Measurements from ENCODE around the gene ANO6. TPM values are rescaled to one million over a fixed set of nuclear protein-coding genes. Genes with fewer than 3 reads are reported as not detected.
A peak's percentile ranks its signal among the peaks of the same experiment; 100 is the strongest.

Gene ANO6
- total and polyA plus RNA-seq, 2 of the 4 experiments (the other 2 are of a cell fraction) = 21.6 to 41.0 TPM

GRCh38 chr12:45415393-45415817, 199.5 kb downstream of the ANO6 start:
- TF ChIP-seq RAD21 (IDR thresholded peaks at IDR 0.05; ENCODE audit: low read length) (no peak), USF2 (IDR thresholded peaks at IDR 0.05; ENCODE audit: low read depth, low read length) (no peak; the same call in 1 of the 2 replicates), MXI1 (IDR thresholded peaks at IDR 0.05; ENCODE audit: borderline replicate concordance, low read depth, low read length) (peak; percentile 97), RCOR1 (IDR thresholded peaks at IDR 0.05; ENCODE audit: insufficient replicate concordance, low read length) (peak; percentile 81), SMC3 (IDR thresholded peaks at IDR 0.05; ENCODE audit: low read depth, low read length) (no peak), FOS (IDR thresholded peaks at IDR 0.05; ENCODE audit: low read depth, low read length) (peak; percentile 99), CHD1 (IDR thresholded peaks at IDR 0.05; ENCODE audit: low read depth, low read length) (peak; percentile 74), BHLHE40 (IDR thresholded peaks at IDR 0.05; ENCODE audit: low read depth, low read length) (peak; percentile 82), RFX5 (IDR thresholded peaks at IDR 0.05; ENCODE audit: low read depth, low read length) (no peak), CEBPB (IDR thresholded peaks at IDR 0.05; ENCODE audit: low read depth, low read length) (peak; percentile 79), ELK1 (IDR thresholded peaks at IDR 0.05; ENCODE audit: borderline replicate concordance, low read depth, low read length) (no peak), MAFK (IDR thresholded peaks at IDR 0.05; ENCODE audit: low read depth, low read length) (0 out of 2 replicates have a peak, but pooled peaks have one; percentile 12), MAZ (IDR thresholded peaks at IDR 0.05; ENCODE audit: borderline replicate concordance, low read depth, low read length) (peak; percentile 19; the same call in 1 of the 2 replicates), NFE2L2 (IDR thresholded peaks at IDR 0.05; ENCODE audit: low read depth, low read length) (no peak; the same call in 1 of the 2 replicates), POLR2A (IDR thresholded peaks at IDR 0.05; ENCODE audit: low read depth, low read length) (no peak)
- DNase-seq (peak; percentile 100), ATAC-seq (ENCODE audit: low read depth) (peak; percentile 98)
- CTCF ChIA-PET = interaction anchor here (0.5 to 0.6 kb wide), 2 partner anchors 24 to 28 kb away, joined by 3 to 6 read pairs; no protein-coding TSS in a partner anchor
- BruUV-seq (replicated peaks) = no TSS peak
- no CpG with 5 or more reads among the region's 4 CpGs for WGBS, 2 experiments (ENCODE audit: extremely low coverage in 2 of 2, insufficient read length in 1 of 2)
- peak overlapping the region; percentile 46; the same call in 2 of the 3 replicates for H2BK15ac ChIP-seq (ENCODE audit: low read depth, low read length)
- no peak overlapping the region for H3K4me3 ChIP-seq (ENCODE audit: insufficient read depth, low read depth, low read length)
- peak overlapping the region; percentile 74; the same call in 1 of the 2 replicates for H2AK5ac ChIP-seq (ENCODE audit: low read depth, low read length)
- intact Hi-C loops (cut with micrococcal nuclease) (no loop called here), dilution Hi-C loops (cut with HindIII; ENCODE audit: low sequenced_read_pairs, unreplicated experiment) (no loop called here), in situ Hi-C loops (cut with MboI; ENCODE audit: low sequenced_read_pairs) (no loop called here)
- no peaks in the 10 kb centered on the region for H3K9me3 ChIP-seq (ENCODE audit: control insufficient read depth, insufficient read depth, low read length)
- POLR2A ChIA-PET (ENCODE audit: unreplicated experiment) = interaction anchor here (0.5 kb wide), 1 partner anchor 447 kb away, joined by 4 read pairs; no protein-coding TSS in a partner anchor
- H3K4ac ChIP-seq (ENCODE audit: low read depth, low read length) = peak overlapping the region; percentile 77
- H3K9ac ChIP-seq (ENCODE audit: low read depth, low read length) = no peak overlapping the region
- no peaks in the 10 kb centered on the region for H3K27me3 ChIP-seq (ENCODE audit: control insufficient read depth, insufficient read depth, low read length)
- peak overlapping the region; percentile 74 for H2AK9ac ChIP-seq (replicated peaks; ENCODE audit: low read depth, low read length, poor library complexity)
- peak overlapping the region; percentile 60 for H3K14ac ChIP-seq (replicated peaks; ENCODE audit: low read depth, low read length)
- peaks cover 7 to 16% of the 10 kb centered on the region in 2 experiments; a peak in 3 of 4 replicates for H3K79me1 ChIP-seq (ENCODE audit: low read depth in 1 of 2, low read length in 2 of 2)
- H4K8ac ChIP-seq (ENCODE audit: low read depth in 2 of 2, low read length in 2 of 2) = peak overlapping the region in 1 of 2 experiments; percentile 66; a peak in 2 of 4 replicates
- peak overlapping the region; percentile 59 for H3K27ac ChIP-seq (ENCODE audit: insufficient read depth, low read length)
- H2BK120ac ChIP-seq (ENCODE audit: low read depth, low read length) = peak overlapping the region; percentile 73
- H3K9me1 ChIP-seq (ENCODE audit: insufficient read depth, low read length) = peaks cover 13% of the 10 kb centered on the region
- no peak overlapping the region for H3K23ac ChIP-seq (ENCODE audit: low read depth, low read length)
- H3K4me2 ChIP-seq (ENCODE audit: low read depth, low read length) = no peak overlapping the region
- H4K20me1 ChIP-seq (ENCODE audit: insufficient read depth, low read length) = peaks cover 3% of the 10 kb centered on the region; the same call in 1 of the 2 replicates
- peak overlapping the region; percentile 40; the same call in 1 of the 2 replicates for H2BK20ac ChIP-seq (ENCODE audit: low read depth, low read length)
- peak overlapping the region; percentile 28; the same call in 1 of the 2 replicates for H4K91ac ChIP-seq (ENCODE audit: insufficient read depth, low read depth, low read length)
- H3K18ac ChIP-seq (ENCODE audit: low read depth, low read length) = peak overlapping the region; percentile 26; the same call in 1 of the 2 replicates
- H2AFZ ChIP-seq (replicated peaks; ENCODE audit: low read length, poor library complexity) = peak overlapping the region; percentile 69
- no peak overlapping the region for H4K5ac ChIP-seq (ENCODE audit: low read depth, low read length)
- H3K36me3 ChIP-seq (ENCODE audit: control insufficient read depth, insufficient read depth, low read length) = peaks cover 15% of the 10 kb centered on the region
- peaks cover 4% of the 10 kb centered on the region; the same call in 1 of the 2 replicates for H3K4me1 ChIP-seq (ENCODE audit: control insufficient read depth, insufficient read depth, low read length)
- peak overlapping the region; percentile 5; the same call in 1 of the 2 replicates for H3K56ac ChIP-seq (ENCODE audit: extremely low read depth, insufficient read depth, low read length)
- peak overlapping the region; percentile 85 for H2BK5ac ChIP-seq (ENCODE audit: low read depth, low read length, poor library complexity, severe bottlenecking)

Data from IMR-90 (cell line).